Glutamatergic neuron (in vitro differentiated cells): ENCODE data around the gene CYTIP. TPM values are rescaled to one million over a fixed set of nuclear protein-coding genes. Genes with fewer than 3 reads are reported as not detected.
"Not testable (repeated sequence)": the region's sequence is repeated elsewhere in the genome, so short reads cannot be mapped to it uniquely, and the experiment has no call there.

Experiments used
- DNase-seq: peaks from one replicate; pipeline ENCODE4 v3.0.0; 2022
- H3K27ac Mint-ChIP-seq: one replicate; pipeline ENCODE4 v1.8.0; 2020; ENCODE audit warnings: mild to moderate bottlenecking, mixed read lengths, inconsistent platforms; ENCODE audit not compliant: unreplicated experiment
- H3K27me3 Mint-ChIP-seq: one replicate; pipeline ENCODE4 v1.8.0; 2020; ENCODE audit warnings: mild to moderate bottlenecking, moderate library complexity, mixed read lengths, inconsistent platforms; ENCODE audit not compliant: unreplicated experiment
- H3K36me3 Mint-ChIP-seq: one replicate; pipeline ENCODE4 v1.8.0; 2020; ENCODE audit warnings: mild to moderate bottlenecking, mixed read lengths, inconsistent platforms; ENCODE audit not compliant: unreplicated experiment
- H3K4me1 Mint-ChIP-seq: one replicate; pipeline ENCODE4 v1.8.0; 2020; ENCODE audit warnings: mild to moderate bottlenecking, low read depth, mixed read lengths, inconsistent platforms; ENCODE audit not compliant: unreplicated experiment
- H3K4me3 Mint-ChIP-seq: one replicate; pipeline ENCODE4 v1.8.0; 2020; ENCODE audit warnings: mild to moderate bottlenecking, mixed read lengths, inconsistent platforms; ENCODE audit not compliant: unreplicated experiment
- H3K9me3 Mint-ChIP-seq: one replicate; pipeline ENCODE4 v1.8.0; 2020; ENCODE audit warnings: mild to moderate bottlenecking, moderate library complexity, mixed read lengths, inconsistent platforms; ENCODE audit not compliant: unreplicated experiment
- CTCF ChIP-seq: fragments of 200-600 bp; sonication (generic); IDR thresholded peaks from one replicate; pipeline ENCODE4 v1.5.0; 2021; ENCODE audit not compliant: partially characterized antibody, unreplicated experiment
- total RNA-seq: library from RNA; stranded (reverse); fragmentation: NEBNext Ultra II Directional; extraction: Animal tissue kit (Norgen Biotek cat#: 25700); gene quantifications from one replicate; pipeline ENCODE4 v1.2.1, GENCODE V29; 2021; ENCODE audit not compliant: unreplicated experiment

Gene CYTIP
- total RNA-seq, 1 donor from 2014 or later: not detected

- TF ChIP-seq CTCF: no peak
- no peak overlapping the region for H3K4me3 Mint-ChIP-seq
- H3K36me3 Mint-ChIP-seq: peaks cover 19% of the 10 kb centered on the region
- peaks cover 4% of the 10 kb centered on the region for H3K9me3 Mint-ChIP-seq
- H3K27ac Mint-ChIP-seq: no peak overlapping the region
- H3K4me1 Mint-ChIP-seq: no peaks in the 10 kb centered on the region
- H3K27me3 Mint-ChIP-seq: peaks cover 2% of the 10 kb centered on the region
- DNase-seq: no peak
These were observed 68.5 kb downstream of the CYTIP start for GRCh38 chr2:157375384-157375783.

DNA sequence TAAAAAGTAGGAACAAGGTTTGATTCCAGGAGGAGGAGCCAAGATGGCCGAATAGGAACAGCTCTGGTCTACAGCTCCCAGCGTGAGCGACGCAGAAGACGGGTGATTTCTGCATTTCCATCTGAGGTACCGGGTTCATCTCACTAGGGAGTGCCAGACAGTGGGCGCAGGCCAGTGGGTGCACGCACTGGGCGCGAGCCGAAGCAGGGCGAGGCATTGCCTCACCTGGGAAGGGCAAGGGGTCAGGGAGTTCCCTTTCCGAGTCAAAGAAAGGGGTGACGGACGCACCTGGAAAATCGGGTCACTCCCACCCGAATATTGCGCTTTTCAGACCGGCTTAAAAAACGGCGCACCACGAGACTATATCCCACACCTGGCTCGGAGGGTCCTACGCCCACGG, 75.4 kb downstream of the CYTIP start:
- H3K36me3 Mint-ChIP-seq, H3K4me1 Mint-ChIP-seq, H3K9me3 Mint-ChIP-seq, H3K4me3 Mint-ChIP-seq, H3K27ac Mint-ChIP-seq, H3K27me3 Mint-ChIP-seq, DNase-seq: not testable (repeated sequence)

- Mint-ChIP-seq H3K4me1 (no peaks in the 10 kb centered on the region), H3K9me3 (no peaks in the 10 kb centered on the region), H3K36me3 (no peaks in the 10 kb centered on the region), H3K4me3 (no peak overlapping the region), H3K27me3 (peaks cover 1% of the 10 kb centered on the region), H3K27ac (no peak overlapping the region)
- no peak for TF ChIP-seq CTCF
- no peak for DNase-seq
These were observed 76.2 kb downstream of the CYTIP start for GRCh38 chr2:157367704-157368103.

Other genes starting within 250 kb of the CYTIP start
- gene GALNT5, start 186.4 kb downstream of the CYTIP start, total RNA-seq: 0.10 TPM
- not detected for gene ERMN, start 118.3 kb downstream of the CYTIP start, total RNA-seq
- 0.59 TPM for gene ACVR1C, start 184.8 kb upstream of the CYTIP start, total RNA-seq